GM18526 (cell line): ENCODE data around the gene CYP27C1.

ENCODE experiments used
- POLR2A ChIP-seq: IDR thresholded peaks from 3 replicates; pipeline ENCODE4 v1.6.1; 2011; ENCODE audit not compliant: insufficient read length; ENCODE audit errors: extremely low read depth

Gene CYP27C1

DNA sequence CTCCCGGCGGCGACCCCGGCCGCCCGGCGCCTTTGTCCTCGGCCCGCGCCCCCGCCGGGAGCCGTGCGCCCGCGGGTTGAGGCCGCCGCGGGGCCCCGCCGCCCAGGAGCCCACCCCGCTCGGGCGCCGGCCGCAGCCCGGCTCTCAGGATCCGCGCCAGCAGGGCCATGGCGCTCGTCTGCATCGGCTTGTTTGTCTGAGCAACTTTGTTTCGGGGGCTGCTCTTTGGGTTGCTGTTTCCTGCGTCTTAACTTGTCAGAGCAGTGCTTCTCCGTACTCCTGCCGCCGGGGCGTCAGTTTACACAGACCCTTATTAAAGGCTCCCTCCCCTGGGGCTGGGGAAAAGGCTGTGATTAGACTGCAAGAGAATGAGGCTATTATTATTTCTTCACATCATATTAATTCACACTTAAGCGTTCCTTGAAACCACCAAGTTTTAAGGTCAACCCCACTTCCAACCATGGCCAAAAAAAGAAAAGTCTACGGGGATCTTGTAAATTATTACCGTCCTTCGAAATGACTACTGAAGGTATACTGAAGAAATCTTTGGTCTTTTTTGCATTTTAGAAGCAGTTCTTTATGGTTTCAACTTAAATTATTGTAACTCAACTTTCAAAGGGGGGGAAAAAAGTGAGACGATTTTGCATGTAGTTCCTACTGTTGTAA lies at the start of gene CYP27C1:
Gene CYP27C1, minus strand, starts transcription at position 198 of the 666 bp plus-strand sequence. Its CDS starts 29 bp downstream, at position 169.
- TF ChIP-seq POLR2A: no peak

DNA sequence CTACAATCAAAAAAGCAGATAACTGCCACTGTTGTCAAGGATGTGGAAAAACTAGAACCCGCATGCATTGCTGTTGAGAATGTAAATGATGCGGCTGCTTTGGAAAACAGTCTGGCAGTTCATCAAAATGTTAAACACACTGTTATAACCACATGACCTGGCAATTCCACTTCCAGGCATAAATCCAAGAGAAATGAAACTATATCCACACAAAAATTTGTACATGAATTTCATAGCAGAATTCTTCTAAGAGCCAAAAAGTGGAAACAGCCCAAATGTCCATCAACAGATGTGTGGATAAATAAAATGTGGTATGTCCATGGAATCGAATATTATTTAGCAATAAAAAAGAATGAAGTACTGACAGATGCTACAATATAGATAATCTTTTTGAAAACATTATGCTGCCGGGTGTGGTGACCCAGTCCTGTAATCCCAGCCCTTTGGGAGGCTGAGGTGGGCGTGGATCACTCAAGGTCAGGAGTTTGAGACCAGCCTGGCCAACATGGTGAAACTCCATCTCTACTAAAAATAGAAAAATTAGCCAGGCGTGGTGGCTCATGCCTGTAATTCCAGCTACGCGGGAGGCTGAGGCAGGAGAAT lies 41.8 kb upstream of the CYP27C1 start:
- no peak for TF ChIP-seq POLR2A

GRCh38 chr2:127259355-127259754 lies 39.3 kb upstream of the CYP27C1 start:
- TF ChIP-seq POLR2A: no peak

GRCh38 chr2:127256866-127257265 lies 36.8 kb upstream of the CYP27C1 start:
- TF ChIP-seq POLR2A: no peak

DNA sequence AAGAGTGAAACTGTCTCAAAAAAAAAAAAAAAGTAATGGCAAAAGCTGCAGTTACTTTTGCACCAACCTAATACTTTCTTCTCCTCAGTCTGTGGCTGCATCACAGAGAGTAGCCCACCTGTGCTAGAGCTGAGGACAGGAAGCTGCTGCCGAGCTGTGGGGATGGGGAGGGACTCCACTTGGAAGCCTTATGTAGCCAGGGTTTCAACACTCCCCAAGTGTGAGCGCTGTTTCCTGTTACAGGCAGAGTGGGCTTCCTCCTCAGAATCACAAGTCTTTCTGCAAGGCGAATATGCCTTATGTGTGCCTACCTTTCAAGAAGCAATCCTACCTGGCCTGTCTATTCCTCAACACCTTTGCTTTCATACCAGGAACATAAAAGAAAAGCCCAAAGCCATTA lies 36.3 kb upstream of the CYP27C1 start:
- TF ChIP-seq POLR2A: no peak

- TF ChIP-seq POLR2A: no peak
Observed at GRCh38 chr2:127255721-127256120, 35.6 kb upstream of the CYP27C1 start.

DNA sequence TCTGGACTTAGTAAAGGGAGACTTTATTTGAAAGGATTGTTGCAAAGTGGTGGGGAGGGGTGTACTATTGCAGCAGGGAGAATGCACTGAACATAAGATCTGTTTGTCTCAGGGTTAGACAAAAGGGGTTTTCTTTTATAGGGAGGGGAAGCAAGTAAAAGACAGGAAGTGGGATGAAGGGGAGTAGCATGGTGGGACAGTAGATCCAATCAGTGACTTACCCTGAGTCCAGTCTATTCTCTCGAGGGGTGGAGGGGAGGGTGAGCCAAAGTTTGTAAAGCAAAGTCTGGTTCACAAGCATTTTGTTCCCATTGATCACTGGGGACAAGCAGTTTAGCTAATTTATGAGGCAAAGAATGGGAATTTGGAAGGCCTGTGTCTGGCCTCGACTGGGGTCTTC lies 35.0 kb upstream of the CYP27C1 start:
- TF ChIP-seq POLR2A: no peak

DNA sequence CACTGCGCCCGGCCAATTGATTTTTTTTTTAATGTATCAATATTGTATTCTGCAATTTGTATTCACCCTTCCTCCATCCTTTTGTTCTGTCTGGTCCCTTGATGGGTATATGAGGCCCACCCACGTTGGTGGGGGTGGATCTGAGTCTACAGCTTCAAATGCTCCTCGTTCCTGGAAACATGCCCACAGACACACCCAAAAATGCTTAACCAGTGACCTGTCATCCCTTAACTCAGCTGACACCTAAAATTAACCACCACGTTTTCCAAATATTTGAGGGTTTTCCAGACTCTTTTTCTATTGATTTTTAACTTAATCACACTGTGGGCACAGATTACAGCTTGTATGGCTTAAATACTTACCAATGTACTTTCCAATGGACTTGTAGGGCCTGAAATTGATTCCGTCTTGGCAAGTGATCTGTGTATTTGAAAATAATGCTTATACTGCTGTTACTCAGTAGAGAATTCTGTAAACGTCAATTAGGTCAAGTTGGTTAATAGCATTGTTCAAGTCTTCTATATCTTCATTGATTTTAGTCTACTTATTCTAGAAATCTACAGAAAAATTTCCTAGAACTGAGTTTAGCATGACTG lies 34.4 kb upstream of the CYP27C1 start:
- no peak for TF ChIP-seq POLR2A

DNA sequence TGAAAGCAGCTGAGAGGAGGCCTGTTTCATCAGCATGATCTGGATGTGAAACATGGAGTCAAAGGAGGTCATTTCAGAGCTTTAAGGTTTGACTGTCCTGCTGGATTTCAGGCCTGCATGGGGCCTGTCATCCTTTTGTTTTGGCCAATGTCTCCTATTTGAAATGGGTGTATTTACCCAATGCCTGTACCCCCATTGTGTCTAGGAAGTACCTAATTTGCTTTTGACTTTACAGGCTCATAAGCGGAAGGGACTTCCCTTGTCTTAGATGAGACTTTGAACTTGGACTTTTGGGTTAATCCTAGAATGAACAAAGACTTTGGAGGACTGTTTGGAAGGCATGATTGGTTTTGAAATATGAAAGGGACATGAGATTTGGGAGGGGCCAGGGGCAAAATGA lies 19.3 kb upstream of the CYP27C1 start:
- no peak for TF ChIP-seq POLR2A

DNA sequence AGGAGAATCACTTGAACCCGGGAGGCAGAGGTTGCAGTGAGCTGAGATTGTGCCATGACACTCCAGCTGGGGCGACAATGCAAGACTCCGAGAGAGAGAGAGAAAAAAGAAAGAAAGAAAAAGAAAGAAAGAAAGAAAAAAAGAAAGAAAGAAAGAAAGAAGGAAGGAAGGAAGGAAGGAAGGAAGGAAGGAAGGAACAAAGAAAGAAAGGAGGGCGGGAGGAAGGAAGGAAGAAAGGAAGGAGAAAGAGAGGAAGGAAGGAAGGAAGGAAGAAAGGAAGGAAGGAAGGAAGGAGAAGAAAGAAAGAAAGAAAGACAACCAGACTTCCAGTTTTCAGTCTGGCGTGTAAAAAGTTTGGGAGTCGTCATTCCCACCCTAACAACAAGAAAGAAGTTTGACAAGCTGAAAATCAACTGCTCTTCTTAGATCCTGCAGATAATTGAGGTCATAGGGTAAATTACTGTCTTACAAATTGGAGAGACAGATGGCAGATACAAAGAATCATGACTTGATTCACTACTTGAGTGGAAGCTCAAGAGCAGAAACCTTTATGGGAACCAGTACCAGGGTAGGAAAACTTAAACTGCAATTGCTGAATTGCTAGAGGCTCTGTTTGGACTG lies 15.1 kb upstream of the CYP27C1 start:
- TF ChIP-seq POLR2A: no peak

DNA sequence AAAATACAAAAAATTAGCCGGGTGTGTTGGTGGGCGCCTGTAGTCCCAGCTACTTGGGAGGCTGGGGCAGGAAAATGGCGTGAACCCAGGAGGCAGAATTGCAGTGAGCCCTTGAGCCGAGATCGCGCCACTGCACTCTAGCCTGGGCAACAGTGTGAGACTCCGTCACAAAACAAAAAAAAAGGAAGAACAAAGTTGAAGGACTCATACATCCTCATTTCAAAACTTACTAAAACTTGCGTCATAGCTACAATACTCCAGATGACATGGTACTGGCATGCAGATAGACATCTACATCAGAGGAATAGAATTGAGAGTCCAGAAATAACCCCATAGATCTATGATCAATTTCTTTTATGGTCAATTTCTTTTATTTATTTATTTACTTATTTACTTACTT lies 13.6 kb upstream of the CYP27C1 start:
- TF ChIP-seq POLR2A: no peak

DNA sequence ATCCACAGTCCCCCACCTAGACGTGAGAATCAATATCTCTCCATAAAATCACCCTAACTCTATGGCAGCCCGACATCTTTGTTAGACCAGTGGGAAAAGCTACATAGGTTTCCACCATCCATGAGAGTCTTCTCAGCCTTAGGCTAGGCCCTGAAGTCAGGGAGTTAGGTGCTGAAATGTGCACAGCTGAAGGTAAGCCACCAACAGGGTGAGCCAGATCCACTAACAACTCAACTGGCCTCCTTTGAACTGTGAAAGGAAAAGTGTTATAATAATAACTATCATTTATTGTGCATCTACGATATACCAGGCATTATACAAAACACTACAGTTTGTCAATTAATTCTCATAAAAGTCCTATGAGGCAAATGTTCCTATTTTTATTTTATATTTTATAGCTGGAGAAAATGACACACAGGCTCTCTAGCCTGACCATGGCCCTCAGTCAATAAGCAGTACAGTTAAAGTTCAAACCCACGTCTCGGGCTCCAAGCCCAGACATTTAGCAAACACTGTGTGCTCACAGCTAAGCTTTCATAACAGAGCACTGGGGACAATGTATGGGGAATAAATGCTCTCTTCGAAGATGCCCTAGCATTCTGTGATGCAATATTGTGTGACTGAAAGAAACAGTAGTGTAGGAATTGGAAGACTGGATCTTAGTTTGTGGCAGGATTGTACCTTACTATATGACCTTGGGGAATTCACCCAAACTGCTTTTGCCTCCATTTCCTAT lies 11.2 kb upstream of the CYP27C1 start:
- no peak for TF ChIP-seq POLR2A

DNA sequence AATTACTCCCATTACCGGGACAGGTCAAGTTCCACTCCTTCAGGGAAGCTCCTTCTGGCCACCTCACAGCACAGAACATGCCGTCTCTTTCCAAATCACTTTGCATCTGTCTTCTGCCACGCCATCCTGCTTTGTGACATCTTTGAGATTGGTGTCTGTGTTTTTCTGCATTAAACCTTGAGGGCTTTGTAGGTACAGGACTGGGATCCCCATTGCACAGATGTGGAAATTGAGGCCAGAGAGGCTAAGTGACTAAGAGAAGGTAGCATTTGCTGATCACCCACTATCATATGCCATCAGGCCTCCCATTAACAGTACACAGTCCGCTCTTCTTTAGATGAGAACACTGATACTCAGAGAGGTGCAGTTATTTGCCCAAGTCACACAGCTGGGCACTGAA lies 9.5 kb upstream of the CYP27C1 start:
- no peak for TF ChIP-seq POLR2A

- TF ChIP-seq POLR2A: no peak
Observed at GRCh38 chr2:127228102-127228501, 8.0 kb upstream of the CYP27C1 start.

- no peak for TF ChIP-seq POLR2A
Observed at GRCh38 chr2:127226520-127227263, 6.6 kb upstream of the CYP27C1 start.

- TF ChIP-seq POLR2A: no peak
Observed at GRCh38 chr2:127226132-127226519, 6.0 kb upstream of the CYP27C1 start.
